ENCODE data around the gene GNL1. TPM values are rescaled to one million over a fixed set of nuclear protein-coding genes. Genes with fewer than 3 reads are reported as not detected.

GNL1 gene
- polyA plus RNA-seq, 1 of the 3 experiments (the other 2 are of a cell fraction): 36.4 TPM

- Histone ChIP-seq H3K4me1 (ENCODE audit: control insufficient read depth in 1 of 2, insufficient read depth in 2 of 2, low read depth in 1 of 2, low read length in 1 of 2) (peaks cover 7% of the 10 kb centered on the region in 2 experiments; a peak in 2 of 4 replicates), H3K4me3 (ENCODE audit: low read depth in 2 of 2, low read length in 1 of 2) (no peak overlapping the region), H3K27me3 (ENCODE audit: insufficient read depth) (no peaks in the 10 kb centered on the region), H3K9me3 (no peaks in the 10 kb centered on the region), H3K4me2 (no peak overlapping the region), H2AFZ (ENCODE audit: low read depth) (no peak overlapping the region), H3K79me2 (ENCODE audit: insufficient read depth) (peaks cover 18% of the 10 kb centered on the region), H4K20me1 (ENCODE audit: insufficient read depth) (peaks cover 11% of the 10 kb centered on the region), H3K9me2 (no peaks in the 10 kb centered on the region), H3K27ac (ENCODE audit: low read depth in 2 of 2, low read length in 1 of 2) (no peak overlapping the region), H3K9ac (no peak overlapping the region), H3K36me3 (replicated peaks in 1 of 2; ENCODE audit: control insufficient read depth in 1 of 2, insufficient read depth in 2 of 2, low read length in 1 of 2) (peaks cover 10 to 21% of the 10 kb centered on the region in 2 experiments), H3F3A (replicated peaks; ENCODE audit: insufficient read depth) (peaks cover 25% of the 10 kb centered on the region)
- TF ChIP-seq REST (IDR thresholded peaks at IDR 0.05; ENCODE audit: low read depth, low read length) (no peak), RAD21 (IDR thresholded peaks at IDR 0.05; ENCODE audit: low read length) (no peak), TAF1 (IDR thresholded peaks at IDR 0.05; ENCODE audit: borderline replicate concordance, low read depth, low read length) (no peak), YY1 (IDR thresholded peaks at IDR 0.05; ENCODE audit: low read depth) (no peak), JUND (IDR thresholded peaks at IDR 0.05) (no peak), GABPA (IDR thresholded peaks at IDR 0.05; ENCODE audit: low read depth) (no peak), USF2 (IDR thresholded peaks at IDR 0.05; ENCODE audit: borderline replicate concordance, low read depth, low read length) (no peak), FOXJ3 (CRISPR knock-in tag; IDR thresholded peaks at IDR 0.05) (no peak)
- DNase-seq: no peak
- ChIA-PET CTCF (interaction anchor here (0.7 to 5.3 kb wide), 7 partner anchors 10 to 61 kb away, joined by 3 to 18 read pairs (median 5); no protein-coding TSS in a partner anchor), POLR2A (no interaction called here)
- 52% methylated on average over 8 of the region's 8 CpGs for WGBS (ENCODE audit: low lambda C conversion rate)
These were observed 61.9 kb downstream of the GNL1 start for GRCh38 chr6:30494291-30494861.

GRCh38 chr6:30493643-30494250 lies 62.5 kb downstream of the GNL1 start:
- 66% methylated on average over 4 of the region's 8 CpGs for WGBS (ENCODE audit: low lambda C conversion rate)
- Histone ChIP-seq H3K4me2 (no peak overlapping the region), H2AFZ (ENCODE audit: low read depth) (no peak overlapping the region), H4K20me1 (ENCODE audit: insufficient read depth) (peaks cover 11% of the 10 kb centered on the region), H3F3A (replicated peaks; ENCODE audit: insufficient read depth) (peaks cover 28% of the 10 kb centered on the region), H3K36me3 (replicated peaks in 1 of 2; ENCODE audit: control insufficient read depth in 1 of 2, insufficient read depth in 2 of 2, low read length in 1 of 2) (peaks cover 10 to 21% of the 10 kb centered on the region in 2 experiments), H3K9me3 (no peaks in the 10 kb centered on the region), H3K4me3 (ENCODE audit: low read depth in 2 of 2, low read length in 1 of 2) (no peak overlapping the region), H3K4me1 (ENCODE audit: control insufficient read depth in 1 of 2, insufficient read depth in 2 of 2, low read depth in 1 of 2, low read length in 1 of 2) (peaks cover 7% of the 10 kb centered on the region in 2 experiments; a peak in 2 of 4 replicates), H3K9me2 (no peaks in the 10 kb centered on the region), H3K79me2 (ENCODE audit: insufficient read depth) (peaks cover 18% of the 10 kb centered on the region), H3K9ac (no peak overlapping the region), H3K27me3 (ENCODE audit: insufficient read depth) (no peaks in the 10 kb centered on the region), H3K27ac (ENCODE audit: low read depth in 2 of 2, low read length in 1 of 2) (no peak overlapping the region)
- TF ChIP-seq RXRA (IDR thresholded peaks at IDR 0.05; ENCODE audit: borderline replicate concordance, low read depth): no peak
- peak; percentile 39 for TF ChIP-seq CTCF (IDR thresholded peaks at IDR 0.05)
- DNase-seq: no peak
- CTCF ChIA-PET: interaction anchor here (0.7 to 5.3 kb wide), 9 partner anchors 10 to 62 kb away, joined by 3 to 18 read pairs (median 4); no protein-coding TSS in a partner anchor
- POLR2A ChIA-PET: no interaction called here

Data from SK-N-SH (cell line).